ENCODE results near the gene TBC1D32. TPM values are rescaled to one million over a fixed set of nuclear protein-coding genes. Genes with fewer than 3 reads are reported as not detected.
A peak's percentile ranks its signal among the peaks of the same experiment; 100 is the strongest.
"Not testable (repeated sequence)": the region's sequence is repeated elsewhere in the genome, so short reads cannot be mapped to it uniquely, and the experiment has no call there.

Gene TBC1D32, protein sequence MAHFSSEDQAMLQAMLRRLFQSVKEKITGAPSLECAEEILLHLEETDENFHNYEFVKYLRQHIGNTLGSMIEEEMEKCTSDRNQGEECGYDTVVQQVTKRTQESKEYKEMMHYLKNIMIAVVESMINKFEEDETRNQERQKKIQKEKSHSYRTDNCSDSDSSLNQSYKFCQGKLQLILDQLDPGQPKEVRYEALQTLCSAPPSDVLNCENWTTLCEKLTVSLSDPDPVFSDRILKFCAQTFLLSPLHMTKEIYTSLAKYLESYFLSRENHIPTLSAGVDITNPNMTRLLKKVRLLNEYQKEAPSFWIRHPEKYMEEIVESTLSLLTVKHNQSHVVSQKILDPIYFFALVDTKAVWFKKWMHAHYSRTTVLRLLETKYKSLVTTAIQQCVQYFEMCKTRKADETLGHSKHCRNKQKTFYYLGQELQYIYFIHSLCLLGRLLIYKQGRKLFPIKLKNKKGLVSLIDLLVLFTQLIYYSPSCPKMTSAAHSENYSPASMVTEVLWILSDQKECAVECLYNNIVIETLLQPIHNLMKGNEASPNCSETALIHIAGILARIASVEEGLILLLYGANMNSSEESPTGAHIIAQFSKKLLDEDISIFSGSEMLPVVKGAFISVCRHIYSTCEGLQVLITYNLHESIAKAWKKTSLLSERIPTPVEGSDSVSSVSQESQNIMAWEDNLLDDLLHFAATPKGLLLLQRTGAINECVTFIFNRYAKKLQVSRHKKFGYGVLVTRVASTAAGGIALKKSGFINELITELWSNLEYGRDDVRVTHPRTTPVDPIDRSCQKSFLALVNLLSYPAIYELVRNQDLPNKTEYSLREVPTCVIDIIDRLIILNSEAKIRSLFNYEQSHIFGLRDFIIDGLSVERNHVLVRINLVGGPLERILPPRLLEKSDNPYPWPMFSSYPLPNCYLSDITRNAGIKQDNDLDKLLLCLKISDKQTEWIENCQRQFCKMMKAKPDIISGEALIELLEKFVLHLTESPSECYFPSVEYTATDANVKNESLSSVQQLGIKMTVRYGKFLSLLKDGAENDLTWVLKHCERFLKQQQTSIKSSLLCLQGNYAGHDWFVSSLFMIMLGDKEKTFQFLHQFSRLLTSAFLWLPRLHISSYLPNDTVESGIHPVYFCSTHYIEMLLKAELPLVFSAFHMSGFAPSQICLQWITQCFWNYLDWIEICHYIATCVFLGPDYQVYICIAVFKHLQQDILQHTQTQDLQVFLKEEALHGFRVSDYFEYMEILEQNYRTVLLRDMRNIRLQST
- polyA plus RNA-seq (2013, experiment 1 of 2; ENCODE audit: insufficient read length): 5.8 TPM
- 6.3 TPM for polyA plus RNA-seq (2013, experiment 2 of 2; ENCODE audit: insufficient read length)

DNA sequence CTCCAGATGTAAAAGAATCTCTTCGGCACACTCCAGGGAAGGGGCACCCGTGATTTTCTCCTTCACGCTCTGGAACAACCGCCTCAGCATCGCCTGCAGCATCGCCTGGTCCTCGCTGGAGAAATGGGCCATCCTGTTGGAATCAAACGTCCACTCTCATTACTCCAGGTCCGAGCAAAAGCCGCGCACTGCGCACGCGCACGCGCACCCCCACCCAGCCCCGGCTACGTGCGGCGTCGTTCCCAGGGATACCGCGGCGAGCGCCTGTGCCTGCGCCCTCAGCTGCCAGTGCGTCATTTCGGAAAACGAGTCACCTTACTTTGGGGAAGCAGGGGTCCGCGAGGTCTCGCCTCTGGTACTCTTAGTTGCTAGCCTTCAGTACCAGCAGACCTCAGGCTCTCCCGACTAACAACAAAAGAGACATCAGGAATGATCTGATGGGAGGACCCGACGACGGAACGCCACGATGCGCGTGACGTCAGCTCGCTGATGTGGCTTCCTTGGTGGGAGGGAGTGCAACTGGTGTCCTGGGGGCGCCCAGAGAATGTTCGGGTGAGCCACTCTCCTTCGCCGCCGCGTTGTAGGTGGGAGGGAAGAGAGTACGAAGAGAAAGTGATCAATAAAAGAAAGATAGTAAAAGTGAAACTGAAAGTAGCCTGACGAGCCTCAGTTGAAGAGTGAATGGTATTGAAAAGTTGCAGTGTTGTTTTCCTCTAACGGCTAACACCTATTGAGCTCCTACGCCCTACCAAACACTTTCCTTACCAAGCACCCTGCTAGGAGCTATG, at the start of gene TBC1D32:
TBC1D32 (minus strand) TSS at position 182 of the 788 bp plus-strand sequence; CDS start at position 132, 50 bp downstream.
- DNase-seq: peak; percentile 91

GRCh38 chr6:121383478-121383877, 49.2 kb upstream of the TBC1D32 start:
- no peak for DNase-seq

DNA sequence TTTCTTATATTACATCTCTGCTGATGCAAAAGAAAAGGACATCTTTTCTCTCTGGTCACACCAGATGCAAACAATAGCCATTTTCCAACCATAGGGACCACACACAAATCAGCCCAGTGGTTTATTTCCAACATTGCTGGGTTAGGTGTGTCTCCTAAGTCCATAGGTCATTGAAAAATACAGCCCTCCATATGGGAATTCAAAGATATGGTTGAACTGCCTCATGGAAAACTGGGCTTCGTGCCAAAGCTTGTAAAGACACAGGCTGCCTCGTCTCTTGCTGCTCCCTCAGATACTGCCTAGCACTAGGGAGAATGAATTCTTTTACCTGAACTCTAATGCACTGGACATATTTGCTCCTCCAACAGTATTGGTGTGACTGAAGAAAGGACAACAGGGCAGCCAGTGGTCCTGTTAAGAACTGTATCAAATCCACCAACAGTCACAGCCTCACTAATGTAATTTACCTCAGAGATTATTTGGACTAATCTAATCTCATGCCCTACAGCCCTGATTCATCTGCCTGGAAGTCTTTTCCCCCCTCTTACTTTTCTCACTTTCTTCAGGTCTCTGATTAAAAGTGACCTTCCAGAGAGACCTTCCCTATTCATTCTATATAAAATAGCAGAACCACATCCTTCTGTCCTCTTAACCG, 48.3 kb upstream of the TBC1D32 start:
- peak; percentile 34 for DNase-seq

GRCh38 chr6:121376411-121376810, 42.1 kb upstream of the TBC1D32 start:
- DNase-seq: no peak

GRCh38 chr6:121374219-121374618, 39.9 kb upstream of the TBC1D32 start:
- DNase-seq: not testable (repeated sequence)

GRCh38 chr6:121365536-121366521, 31.5 kb upstream of the TBC1D32 start:
- DNase-seq: no peak

DNA sequence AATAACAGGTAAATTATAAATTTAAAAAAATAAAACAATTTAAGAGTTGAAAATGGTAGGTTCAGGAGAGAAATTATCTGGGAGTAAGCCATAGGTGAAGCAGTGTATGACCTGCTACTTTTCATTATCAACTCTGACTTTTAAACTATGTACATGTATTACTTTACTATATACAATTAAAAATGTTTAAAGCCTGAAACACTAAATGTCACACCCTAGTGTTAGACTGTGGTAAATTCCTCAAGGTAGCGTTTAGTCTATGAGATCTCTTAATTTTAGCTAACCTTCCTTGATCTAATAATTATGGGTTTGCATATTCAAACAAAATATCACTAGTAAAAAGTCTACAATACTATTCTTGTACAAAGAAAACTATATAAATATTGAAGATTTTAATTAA, 22.3 kb upstream of the TBC1D32 start:
- no peak for DNase-seq

DNA sequence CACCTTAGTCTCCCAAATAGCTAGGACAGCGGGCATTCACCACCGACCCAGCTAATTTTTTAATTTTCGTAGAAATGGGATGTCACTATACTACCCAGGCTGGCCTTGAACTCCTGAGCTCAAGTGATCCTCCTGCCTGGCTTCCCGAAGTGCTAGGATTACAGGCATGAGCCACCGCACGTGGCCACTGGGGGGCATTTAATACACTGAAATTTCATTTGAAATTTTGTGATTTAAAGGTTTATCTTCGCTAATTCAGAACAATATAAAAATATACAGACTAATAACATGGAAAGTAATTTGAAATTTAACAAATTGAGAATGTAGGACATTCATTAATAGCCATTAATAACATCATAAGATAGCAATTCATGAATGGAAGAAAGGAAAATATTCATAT, 20.5 kb upstream of the TBC1D32 start:
- DNase-seq: peak; percentile 7

DNA sequence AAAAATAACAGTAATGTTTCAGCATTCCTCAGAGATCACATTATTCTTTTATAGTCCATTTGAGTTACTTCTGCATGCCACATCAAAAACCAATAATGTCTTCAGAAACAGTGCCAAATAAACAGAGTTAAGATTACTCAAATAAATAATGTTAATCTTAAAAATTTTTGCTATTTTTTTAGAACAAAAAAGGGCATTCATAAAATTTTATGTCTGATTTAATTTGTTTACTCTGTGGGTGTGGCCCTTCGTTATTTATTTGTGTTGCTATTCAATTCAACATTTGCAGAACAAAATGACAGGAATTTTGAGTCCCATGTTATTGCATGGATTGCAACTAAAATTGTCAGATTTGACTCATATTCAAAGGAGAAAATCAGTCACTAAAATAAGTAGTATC, 18.7 kb upstream of the TBC1D32 start:
- DNase-seq: no peak

GRCh38 chr6:121351916-121352315, 17.6 kb upstream of the TBC1D32 start:
- DNase-seq: no peak

DNA sequence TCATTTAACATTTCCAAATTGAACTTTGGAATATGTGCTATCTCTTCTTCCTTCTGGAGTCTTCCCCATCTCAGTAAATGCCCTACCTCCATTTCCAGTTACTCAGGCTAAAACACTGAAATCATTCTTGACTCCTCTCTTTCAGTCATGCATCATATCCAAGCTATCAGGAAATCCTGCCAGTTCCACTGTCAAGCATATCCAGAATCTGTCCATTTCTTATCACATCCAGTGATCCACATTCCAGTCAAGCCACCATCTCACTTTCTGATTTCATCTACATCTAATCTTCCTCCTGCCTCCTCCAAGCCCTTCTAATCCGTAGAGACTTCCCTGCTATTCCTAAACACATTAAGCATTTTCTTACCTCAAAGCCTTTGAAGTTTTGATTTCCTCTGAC, 15.3 kb upstream of the TBC1D32 start:
- no peak for DNase-seq

DNA sequence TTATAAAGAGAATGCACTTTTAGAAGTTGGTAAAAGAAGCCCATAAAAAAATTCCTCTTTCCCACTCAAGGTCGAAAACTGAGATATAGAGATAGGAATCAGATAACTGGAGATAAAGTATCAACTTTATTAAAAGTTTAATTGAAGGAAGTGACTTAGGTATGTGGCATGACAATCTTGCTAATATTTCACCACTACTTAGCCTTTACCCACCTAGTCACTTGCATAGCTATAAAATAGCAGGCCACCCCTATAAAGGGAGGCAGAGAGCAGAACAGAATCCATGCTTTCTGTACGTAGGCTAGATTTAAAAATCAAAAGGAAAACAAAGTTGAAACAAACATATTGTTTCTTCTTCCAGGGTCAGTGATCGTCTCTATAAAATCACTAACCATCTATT, 13.2 kb upstream of the TBC1D32 start:
- no peak for DNase-seq

DNA sequence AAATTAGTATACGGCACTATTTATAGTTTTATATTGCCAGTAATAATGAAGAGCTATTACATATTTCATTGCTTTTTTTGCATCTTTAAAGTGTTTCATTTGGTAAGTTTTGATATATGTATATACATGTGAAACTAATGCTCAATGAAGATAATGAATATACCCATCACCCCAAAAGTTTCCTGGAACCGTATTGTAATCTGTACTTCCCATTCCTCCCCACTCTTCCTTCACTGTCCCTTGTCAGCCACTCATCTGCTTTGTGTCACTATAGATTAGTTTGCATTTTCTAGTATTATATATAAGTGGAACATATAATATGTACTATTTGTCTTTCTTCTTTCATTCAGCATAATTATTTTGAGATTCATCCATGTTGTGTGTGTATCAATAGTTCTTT, 10.3 kb upstream of the TBC1D32 start:
- DNase-seq: no peak

GRCh38 chr6:121339639-121340226, 5.5 kb upstream of the TBC1D32 start:
- DNase-seq: no peak

- no peak for DNase-seq
These were observed 4.7 kb upstream of the TBC1D32 start for GRCh38 chr6:121338956-121339355.

- no peak for DNase-seq
These were observed 4.1 kb upstream of the TBC1D32 start for GRCh38 chr6:121338366-121338765.

- no peak for DNase-seq
These were observed 1.1 kb upstream of the TBC1D32 start for GRCh38 chr6:121335087-121336008.

DNA sequence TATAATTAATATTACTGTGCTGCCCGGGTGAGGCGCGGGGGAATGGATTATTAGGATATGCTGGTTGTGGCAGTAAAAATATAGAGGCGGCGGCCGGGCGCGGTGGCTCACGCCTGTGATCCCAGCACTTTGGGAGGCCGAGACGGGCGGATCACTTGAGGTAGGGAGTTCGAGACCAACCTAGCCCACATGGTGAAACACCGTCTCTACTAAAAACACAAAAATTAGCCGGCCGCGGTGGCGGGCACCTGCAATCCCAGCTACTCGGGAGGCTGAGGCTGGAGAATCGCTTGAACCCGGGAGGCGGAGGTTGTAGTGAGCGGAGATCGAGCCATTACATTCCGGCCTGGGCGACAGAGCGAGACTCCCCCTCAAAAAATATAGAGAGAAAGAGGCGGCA, 586 bp downstream of the TBC1D32 start:
- DNase-seq: not testable (repeated sequence)

All from fibroblast of skin of scalp (primary cell).